ENCODE results near the gene ZYX.
A peak's percentile ranks its signal among the peaks of the same experiment; 100 is the strongest.

ZYX gene

GRCh38 chr7:143381427-143382125, 431 bp downstream of the ZYX start:
- no peak overlapping the region for H3K27ac ChIP-seq (ENCODE audit: low read depth, low read length)
- no peaks in the 10 kb centered on the region for H3K9me3 ChIP-seq (ENCODE audit: insufficient read depth, low read length)
- H3K36me3 ChIP-seq (ENCODE audit: low read length) = no peaks in the 10 kb centered on the region
- no peaks in the 10 kb centered on the region for H4K20me1 ChIP-seq (ENCODE audit: low read depth, low read length)
- H3K4me2 ChIP-seq (ENCODE audit: low read depth, low read length, poor library complexity, severe bottlenecking) = peak overlapping the region; percentile 77
- H3F3A ChIP-seq (ENCODE audit: insufficient read depth) = no peaks in the 10 kb centered on the region
- peak overlapping the region; percentile 39 for H2AFZ ChIP-seq (ENCODE audit: low read depth, low read length, severe bottlenecking)
- no peak for TF ChIP-seq CTCF (IDR thresholded peaks at IDR 0.05; ENCODE audit: insufficient read depth, low read length, poor library complexity, severe bottlenecking)
- TF ChIP-seq EZH2phosphoT487 (conservative IDR thresholded peaks at IDR 0.05; ENCODE audit: low read length) = no peak
- H3K9ac ChIP-seq (ENCODE audit: low read length) = peak overlapping the region; percentile 69
- peak overlapping the region; percentile 65 for H3K4me3 ChIP-seq (ENCODE audit: insufficient read depth, low read length, poor library complexity, severe bottlenecking)
- no peaks in the 10 kb centered on the region for H3K9me2 ChIP-seq (replicated peaks; ENCODE audit: insufficient read depth, low read length)
- no peaks in the 10 kb centered on the region for H3K27me3 ChIP-seq (ENCODE audit: low read length)
- no peaks in the 10 kb centered on the region for H3K79me2 ChIP-seq (ENCODE audit: insufficient read depth, low read length)

GRCh38 chr7:143382126-143382790, 1.1 kb downstream of the ZYX start:
- H3K27me3 ChIP-seq (ENCODE audit: low read length) = no peaks in the 10 kb centered on the region
- no peak overlapping the region for H2AFZ ChIP-seq (ENCODE audit: low read depth, low read length, severe bottlenecking)
- no peak overlapping the region for H3K9ac ChIP-seq (ENCODE audit: low read length)
- H4K20me1 ChIP-seq (ENCODE audit: low read depth, low read length) = no peaks in the 10 kb centered on the region
- no peaks in the 10 kb centered on the region for H3K9me2 ChIP-seq (replicated peaks; ENCODE audit: insufficient read depth, low read length)
- no peak overlapping the region for H3K4me3 ChIP-seq (ENCODE audit: insufficient read depth, low read length, poor library complexity, severe bottlenecking)
- H3K27ac ChIP-seq (ENCODE audit: low read depth, low read length) = no peak overlapping the region
- H3K4me2 ChIP-seq (ENCODE audit: low read depth, low read length, poor library complexity, severe bottlenecking) = no peak overlapping the region
- no peaks in the 10 kb centered on the region for H3K79me2 ChIP-seq (ENCODE audit: insufficient read depth, low read length)
- no peaks in the 10 kb centered on the region for H3K9me3 ChIP-seq (ENCODE audit: insufficient read depth, low read length)
- no peak for TF ChIP-seq EZH2phosphoT487 (conservative IDR thresholded peaks at IDR 0.05; ENCODE audit: low read length)
- no peak for TF ChIP-seq CTCF (IDR thresholded peaks at IDR 0.05; ENCODE audit: insufficient read depth, low read length, poor library complexity, severe bottlenecking)
- no peaks in the 10 kb centered on the region for H3K36me3 ChIP-seq (ENCODE audit: low read length)
- H3F3A ChIP-seq (ENCODE audit: insufficient read depth) = no peaks in the 10 kb centered on the region

- H4K20me1 ChIP-seq (ENCODE audit: low read depth, low read length) = no peaks in the 10 kb centered on the region
- no peaks in the 10 kb centered on the region for H3K9me3 ChIP-seq (ENCODE audit: insufficient read depth, low read length)
- H3K27me3 ChIP-seq (ENCODE audit: low read length) = no peaks in the 10 kb centered on the region
- no peaks in the 10 kb centered on the region for H3K79me2 ChIP-seq (ENCODE audit: insufficient read depth, low read length)
- H3F3A ChIP-seq (ENCODE audit: insufficient read depth) = no peaks in the 10 kb centered on the region
- no peaks in the 10 kb centered on the region for H3K9me2 ChIP-seq (replicated peaks; ENCODE audit: insufficient read depth, low read length)
- TF ChIP-seq EZH2phosphoT487 (conservative IDR thresholded peaks at IDR 0.05; ENCODE audit: low read length) = no peak
- TF ChIP-seq CTCF (IDR thresholded peaks at IDR 0.05; ENCODE audit: insufficient read depth, low read length, poor library complexity, severe bottlenecking) = no peak
- H3K4me2 ChIP-seq (ENCODE audit: low read depth, low read length, poor library complexity, severe bottlenecking) = no peak overlapping the region
- H3K9ac ChIP-seq (ENCODE audit: low read length) = no peak overlapping the region
- H3K27ac ChIP-seq (ENCODE audit: low read depth, low read length) = no peak overlapping the region
- no peaks in the 10 kb centered on the region for H3K36me3 ChIP-seq (ENCODE audit: low read length)
- no peak overlapping the region for H2AFZ ChIP-seq (ENCODE audit: low read depth, low read length, severe bottlenecking)
- H3K4me3 ChIP-seq (ENCODE audit: insufficient read depth, low read length, poor library complexity, severe bottlenecking) = no peak overlapping the region
These were observed 1.9 kb downstream of the ZYX start for GRCh38 chr7:143382791-143383641.

All from SU-DHL-6 (cell line).